DND-41 (cell line): Measurements from ENCODE around the gene WRAP73.

Source experiments
- CTCF ChIP-seq: IDR thresholded peaks from 2 replicates; pipeline ENCODE4 v1.5.1; 2012; ENCODE audit warnings: borderline replicate concordance, low read length, moderate library complexity, mild to moderate bottlenecking; ENCODE audit not compliant: poor library complexity, severe bottlenecking; ENCODE audit errors: extremely low read depth
- EZH2 ChIP-seq: IDR thresholded peaks from 3 replicates; pipeline ENCODE4 v1.6.1; 2012; ENCODE audit warnings: borderline replicate concordance, low read depth, mild to moderate bottlenecking, moderate library complexity, low read length, inconsistent platforms; ENCODE audit not compliant: severe bottlenecking

GRCh38 chr1:3680488-3681230 lies 30.8 kb upstream of the WRAP73 start:
- TF ChIP-seq CTCF (no peak), EZH2 (no peak)
